Gastroesophageal sphincter (tissue), 3 donors: Measurements from ENCODE around the gene UMAD1.

ENCODE experiments used
- EP300 ChIP-seq: sonication (generic); formaldehyde crosslinking; IDR thresholded peaks from one replicate; pipeline ENCODE4 v1.6.1; 2017; ENCODE audit warnings: antibody characterized with exemption, mild to moderate bottlenecking
- TF ChIP-seq, protein P1 (sequence below), 4 experiments: fragments of 200-600 bp in 2 of 4; fragments of 450-650 bp in 2 of 4; sonication (generic) in 1 of 4; IDR thresholded peaks; one replicate each; pipeline ENCODE4 v1.5.1; 2017 to 2019; ENCODE audit warnings: antibody characterized with exemption in 4 of 4, mild to moderate bottlenecking in 2 of 4, moderate library complexity in 2 of 4

DNA sequence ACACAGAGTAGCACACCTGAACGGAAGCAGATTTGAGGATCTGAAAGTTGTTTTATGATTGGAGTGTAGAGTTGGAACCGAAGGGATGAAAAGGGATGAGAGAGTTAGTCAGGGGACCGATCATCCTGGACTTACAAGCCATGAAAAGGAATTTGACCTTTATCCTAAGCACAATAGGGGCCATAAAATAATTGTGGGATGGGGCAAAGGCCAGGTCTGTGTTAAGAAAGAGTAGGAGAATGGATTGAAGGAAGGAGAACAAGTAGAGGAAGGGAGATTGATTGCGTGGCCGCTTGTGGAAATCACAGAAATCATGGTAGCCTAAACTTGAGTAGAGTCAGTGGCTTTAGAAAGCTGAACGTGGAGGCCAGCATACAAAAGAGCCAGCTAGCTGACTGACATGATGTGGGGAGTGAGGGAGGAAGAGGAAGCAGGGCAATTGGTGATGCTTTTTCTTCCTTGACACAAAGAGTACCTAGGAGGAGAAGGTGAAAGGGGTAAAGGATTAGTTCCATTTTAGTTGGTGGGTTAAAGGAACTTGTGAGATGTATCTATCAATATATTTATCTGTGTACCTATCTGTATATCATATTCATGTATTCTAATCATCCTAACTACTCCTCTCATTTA is 144.9 kb downstream of the UMAD1 start:
- TF ChIP-seq EP300 = no peak
- TF ChIP-seq, protein P1, sequence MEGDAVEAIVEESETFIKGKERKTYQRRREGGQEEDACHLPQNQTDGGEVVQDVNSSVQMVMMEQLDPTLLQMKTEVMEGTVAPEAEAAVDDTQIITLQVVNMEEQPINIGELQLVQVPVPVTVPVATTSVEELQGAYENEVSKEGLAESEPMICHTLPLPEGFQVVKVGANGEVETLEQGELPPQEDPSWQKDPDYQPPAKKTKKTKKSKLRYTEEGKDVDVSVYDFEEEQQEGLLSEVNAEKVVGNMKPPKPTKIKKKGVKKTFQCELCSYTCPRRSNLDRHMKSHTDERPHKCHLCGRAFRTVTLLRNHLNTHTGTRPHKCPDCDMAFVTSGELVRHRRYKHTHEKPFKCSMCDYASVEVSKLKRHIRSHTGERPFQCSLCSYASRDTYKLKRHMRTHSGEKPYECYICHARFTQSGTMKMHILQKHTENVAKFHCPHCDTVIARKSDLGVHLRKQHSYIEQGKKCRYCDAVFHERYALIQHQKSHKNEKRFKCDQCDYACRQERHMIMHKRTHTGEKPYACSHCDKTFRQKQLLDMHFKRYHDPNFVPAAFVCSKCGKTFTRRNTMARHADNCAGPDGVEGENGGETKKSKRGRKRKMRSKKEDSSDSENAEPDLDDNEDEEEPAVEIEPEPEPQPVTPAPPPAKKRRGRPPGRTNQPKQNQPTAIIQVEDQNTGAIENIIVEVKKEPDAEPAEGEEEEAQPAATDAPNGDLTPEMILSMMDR (IDR thresholded peaks at IDR 0.05) = no peak
